ENCODE data around the gene TNXB. TPM values are rescaled to one million over a fixed set of nuclear protein-coding genes. Genes with fewer than 3 reads are reported as not detected.
A peak's percentile ranks its signal among the peaks of the same experiment; 100 is the strongest.

The TNXB gene
- total and polyA plus RNA-seq, 9 of the 15 experiments (the other 6 are each of a cell fraction or from before 2014, with no cell fraction given) = 0.14 to 28.1 (median 12.4) TPM

- peak; percentile 100 for TF ChIP-seq HMGN3 (IDR thresholded peaks at IDR 0.05; ENCODE audit: borderline replicate concordance, extremely low read depth, insufficient read length, low read depth, low read length)
- TF ChIP-seq, protein P1, sequence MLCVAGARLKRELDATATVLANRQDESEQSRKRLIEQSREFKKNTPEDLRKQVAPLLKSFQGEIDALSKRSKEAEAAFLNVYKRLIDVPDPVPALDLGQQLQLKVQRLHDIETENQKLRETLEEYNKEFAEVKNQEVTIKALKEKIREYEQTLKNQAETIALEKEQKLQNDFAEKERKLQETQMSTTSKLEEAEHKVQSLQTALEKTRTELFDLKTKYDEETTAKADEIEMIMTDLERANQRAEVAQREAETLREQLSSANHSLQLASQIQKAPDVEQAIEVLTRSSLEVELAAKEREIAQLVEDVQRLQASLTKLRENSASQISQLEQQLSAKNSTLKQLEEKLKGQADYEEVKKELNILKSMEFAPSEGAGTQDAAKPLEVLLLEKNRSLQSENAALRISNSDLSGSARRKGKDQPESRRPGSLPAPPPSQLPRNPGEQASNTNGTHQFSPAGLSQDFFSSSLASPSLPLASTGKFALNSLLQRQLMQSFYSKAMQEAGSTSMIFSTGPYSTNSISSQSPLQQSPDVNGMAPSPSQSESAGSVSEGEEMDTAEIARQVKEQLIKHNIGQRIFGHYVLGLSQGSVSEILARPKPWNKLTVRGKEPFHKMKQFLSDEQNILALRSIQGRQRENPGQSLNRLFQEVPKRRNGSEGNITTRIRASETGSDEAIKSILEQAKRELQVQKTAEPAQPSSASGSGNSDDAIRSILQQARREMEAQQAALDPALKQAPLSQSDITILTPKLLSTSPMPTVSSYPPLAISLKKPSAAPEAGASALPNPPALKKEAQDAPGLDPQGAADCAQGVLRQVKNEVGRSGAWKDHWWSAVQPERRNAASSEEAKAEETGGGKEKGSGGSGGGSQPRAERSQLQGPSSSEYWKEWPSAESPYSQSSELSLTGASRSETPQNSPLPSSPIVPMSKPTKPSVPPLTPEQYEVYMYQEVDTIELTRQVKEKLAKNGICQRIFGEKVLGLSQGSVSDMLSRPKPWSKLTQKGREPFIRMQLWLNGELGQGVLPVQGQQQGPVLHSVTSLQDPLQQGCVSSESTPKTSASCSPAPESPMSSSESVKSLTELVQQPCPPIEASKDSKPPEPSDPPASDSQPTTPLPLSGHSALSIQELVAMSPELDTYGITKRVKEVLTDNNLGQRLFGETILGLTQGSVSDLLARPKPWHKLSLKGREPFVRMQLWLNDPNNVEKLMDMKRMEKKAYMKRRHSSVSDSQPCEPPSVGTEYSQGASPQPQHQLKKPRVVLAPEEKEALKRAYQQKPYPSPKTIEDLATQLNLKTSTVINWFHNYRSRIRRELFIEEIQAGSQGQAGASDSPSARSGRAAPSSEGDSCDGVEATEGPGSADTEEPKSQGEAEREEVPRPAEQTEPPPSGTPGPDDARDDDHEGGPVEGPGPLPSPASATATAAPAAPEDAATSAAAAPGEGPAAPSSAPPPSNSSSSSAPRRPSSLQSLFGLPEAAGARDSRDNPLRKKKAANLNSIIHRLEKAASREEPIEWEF (CRISPR knock-in tag; IDR thresholded peaks at IDR 0.05) = peak; percentile 62; the same call in 1 of the 2 replicates
- TF ChIP-seq TEAD1 (CRISPR knock-in tag; IDR thresholded peaks at IDR 0.05) = peak in 1 of 2 experiments; percentile 90; a peak in 3 of 4 replicates
- peak; percentile 88; the same call in 1 of the 2 replicates for TF ChIP-seq DNMT1 (IDR thresholded peaks at IDR 0.05)
- TF ChIP-seq ZNF212 (CRISPR knock-in tag; IDR thresholded peaks at IDR 0.05) = 0 out of 2 replicates have a peak, but pooled peaks have one; percentile 22
- TF ChIP-seq ATF7 (IDR thresholded peaks at IDR 0.05) = peak; percentile 46
- peak; percentile 82 for TF ChIP-seq MBD2 (IDR thresholded peaks at IDR 0.05; ENCODE audit: borderline replicate concordance, low read depth)
- 0 out of 2 replicates have a peak, but pooled peaks have one; percentile 54 for TF ChIP-seq ZNF445 (CRISPR knock-in tag; IDR thresholded peaks at IDR 0.05; ENCODE audit: low read depth)
- TF ChIP-seq, protein P2, sequence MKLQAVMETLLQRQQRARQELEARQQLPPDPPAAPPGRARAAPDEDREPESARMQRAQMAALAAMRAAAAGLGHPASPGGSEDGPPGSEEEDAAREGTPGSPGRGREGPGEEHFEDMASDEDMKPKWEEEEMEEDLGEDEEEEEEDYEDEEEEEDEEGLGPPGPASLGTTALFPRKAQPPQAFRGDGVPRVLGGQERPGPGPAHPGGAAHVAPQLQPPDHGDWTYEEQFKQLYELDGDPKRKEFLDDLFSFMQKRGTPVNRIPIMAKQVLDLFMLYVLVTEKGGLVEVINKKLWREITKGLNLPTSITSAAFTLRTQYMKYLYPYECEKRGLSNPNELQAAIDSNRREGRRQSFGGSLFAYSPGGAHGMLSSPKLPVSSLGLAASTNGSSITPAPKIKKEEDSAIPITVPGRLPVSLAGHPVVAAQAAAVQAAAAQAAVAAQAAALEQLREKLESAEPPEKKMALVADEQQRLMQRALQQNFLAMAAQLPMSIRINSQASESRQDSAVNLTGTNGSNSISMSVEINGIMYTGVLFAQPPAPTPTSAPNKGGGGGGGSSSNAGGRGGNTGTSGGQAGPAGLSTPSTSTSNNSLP (IDR thresholded peaks at IDR 0.05; ENCODE audit: borderline replicate concordance, low read depth, low read length) = 0 out of 2 replicates have a peak, but pooled peaks have one; percentile 60
- peak; percentile 49; the same call in 1 of the 2 replicates for TF ChIP-seq KLF6 (CRISPR knock-in tag; IDR thresholded peaks at IDR 0.05; ENCODE audit: borderline replicate concordance)
- 0 out of 2 replicates have a peak, but pooled peaks have one; percentile 15 for TF ChIP-seq REST (IDR thresholded peaks at IDR 0.05; ENCODE audit: borderline replicate concordance)
- TF ChIP-seq REST (CRISPR knock-in tag; IDR thresholded peaks at IDR 0.05; ENCODE audit: low read depth) = no peak
These were observed 22.4 kb upstream of the TNXB start (continued) for GRCh38 chr6:32131439-32131948.

Data from K562 (cell line).